CD4-positive, alpha-beta T cell treated with Interferon gamma for 1 hour (primary cell): ENCODE data around the gene TXN2.
"Not testable (repeated sequence)": the region's sequence is repeated elsewhere in the genome, so short reads cannot be mapped to it uniquely, and the experiment has no call there.

Experiments used
- DNase-seq: peaks from one replicate; pipeline ENCODE4 v3.0.0-alpha.2; 2020

TXN2 gene

GRCh38 chr22:36425977-36426523, 55.4 kb downstream of the TXN2 start:
- DNase-seq, result no peak

GRCh38 chr22:36424901-36425579, 56.4 kb downstream of the TXN2 start:
- DNase-seq, result no peak

GRCh38 chr22:36424466-36424865, 57.0 kb downstream of the TXN2 start:
- not testable (repeated sequence) for DNase-seq

- no peak for DNase-seq
These were observed 57.7 kb downstream of the TXN2 start for GRCh38 chr22:36423461-36424404.

- DNase-seq, result no peak
These were observed 59.0 kb downstream of the TXN2 start for GRCh38 chr22:36422287-36423014.

GRCh38 chr22:36419912-36420882, 61.2 kb downstream of the TXN2 start:
- DNase-seq, result no peak

GRCh38 chr22:36419177-36419911, 62.1 kb downstream of the TXN2 start:
- DNase-seq, result no peak

- no peak for DNase-seq
These were observed 64.2 kb downstream of the TXN2 start for GRCh38 chr22:36417281-36417686.
